HEK293 (cell line): ENCODE data around the gene HNRNPA2B1.

Experiments
- GLI2 ChIP-seq: fragments of 450-650 bp; formaldehyde crosslinking; IDR thresholded peaks from 2 replicates; pipeline ENCODE4; 2017; ENCODE audit warnings: missing biosample characterization, missing genetic modification characterization, low read depth, borderline replicate concordance
- GLI4 ChIP-seq: fragments of 450-650 bp; formaldehyde crosslinking; IDR thresholded peaks from 2 replicates; pipeline ENCODE4 v1.5.1; 2016; ENCODE audit warnings: missing biosample characterization, missing genetic modification characterization
- KLF16 ChIP-seq: fragments of 450-650 bp; formaldehyde crosslinking; IDR thresholded peaks from 2 replicates; pipeline ENCODE4 v1.5.1; 2017; ENCODE audit warnings: missing biosample characterization, missing genetic modification characterization
- KLF7 ChIP-seq: fragments of 450-650 bp; formaldehyde crosslinking; IDR thresholded peaks from 2 replicates; pipeline ENCODE4 v1.5.1; 2016; ENCODE audit warnings: missing biosample characterization, missing genetic modification characterization, borderline replicate concordance
- KLF9 ChIP-seq: fragments of 450-650 bp; formaldehyde crosslinking; IDR thresholded peaks from 2 replicates; pipeline ENCODE4 v1.5.1; 2016; ENCODE audit warnings: missing biosample characterization, missing genetic modification characterization, low read depth
- PRDM1 ChIP-seq: fragments of 450-650 bp; formaldehyde crosslinking; IDR thresholded peaks from 2 replicates; pipeline ENCODE4; 2016; ENCODE audit warnings: missing biosample characterization, missing genetic modification characterization
- REPIN1 ChIP-seq: fragments of 450-650 bp; formaldehyde crosslinking; IDR thresholded peaks from 2 replicates; pipeline ENCODE4 v1.5.1; 2017; ENCODE audit warnings: missing biosample characterization, missing genetic modification characterization, low read depth
- SP2 ChIP-seq: fragments of 450-650 bp; formaldehyde crosslinking; IDR thresholded peaks from 2 replicates; pipeline ENCODE4 v1.5.1; 2016; ENCODE audit warnings: missing biosample characterization, missing genetic modification characterization
- SP3 ChIP-seq: fragments of 450-650 bp; formaldehyde crosslinking; IDR thresholded peaks from 2 replicates; pipeline ENCODE4 v1.5.1; 2016; ENCODE audit warnings: missing biosample characterization, missing genetic modification characterization
- SP7 ChIP-seq: fragments of 450-650 bp; formaldehyde crosslinking; IDR thresholded peaks from 2 replicates; pipeline ENCODE4 v1.5.1; 2016; ENCODE audit warnings: missing biosample characterization, missing genetic modification characterization
- TCF7L2 ChIP-seq: IDR thresholded peaks from 2 replicates; pipeline ENCODE4 v1.6.1; 2011; ENCODE audit warnings: low read depth, mild to moderate bottlenecking, inconsistent platforms, low read length, moderate library complexity, borderline replicate concordance
- ZEB2 ChIP-seq: fragments of 450-650 bp; formaldehyde crosslinking; IDR thresholded peaks from 2 replicates; pipeline ENCODE4 v1.5.1; 2016; ENCODE audit warnings: missing biosample characterization, missing genetic modification characterization
- ZIC2 ChIP-seq: fragments of 450-650 bp; formaldehyde crosslinking; IDR thresholded peaks from 2 replicates; pipeline ENCODE4 v1.5.1; 2016; ENCODE audit warnings: missing biosample characterization, missing genetic modification characterization
- ZNF10 ChIP-seq: fragments of 450-650 bp; formaldehyde crosslinking; IDR thresholded peaks from 2 replicates; pipeline ENCODE4 v1.5.1; 2017; ENCODE audit warnings: missing biosample characterization, missing genetic modification characterization
- ZNF133 ChIP-seq: fragments of 450-650 bp; formaldehyde crosslinking; IDR thresholded peaks from 2 replicates; pipeline ENCODE4 v1.5.1; 2016; ENCODE audit warnings: missing biosample characterization, missing genetic modification characterization
- ZNF2 ChIP-seq: fragments of 450-650 bp; formaldehyde crosslinking; IDR thresholded peaks from 2 replicates; pipeline ENCODE4 v1.5.1; 2016; ENCODE audit warnings: missing biosample characterization, missing genetic modification characterization
- ZNF24 ChIP-seq: fragments of 450-650 bp; formaldehyde crosslinking; IDR thresholded peaks from 2 replicates; pipeline ENCODE4 v1.5.1; 2016; ENCODE audit warnings: missing biosample characterization, missing genetic modification characterization
- ZNF391 ChIP-seq: fragments of 450-650 bp; formaldehyde crosslinking; IDR thresholded peaks from 2 replicates; pipeline ENCODE4 v1.5.1; 2016; ENCODE audit warnings: low read depth, missing biosample characterization, missing genetic modification characterization, borderline replicate concordance
- ZNF423 ChIP-seq: fragments of 450-650 bp; formaldehyde crosslinking; IDR thresholded peaks from 2 replicates; pipeline ENCODE4 v1.5.1; 2016; ENCODE audit warnings: missing biosample characterization, missing genetic modification characterization
- ZNF473 ChIP-seq: fragments of 450-650 bp; formaldehyde crosslinking; IDR thresholded peaks from 2 replicates; pipeline ENCODE4 v1.5.1; 2017; ENCODE audit warnings: missing biosample characterization, missing genetic modification characterization
- ZNF544 ChIP-seq: fragments of 450-650 bp; formaldehyde crosslinking; IDR thresholded peaks from 2 replicates; pipeline ENCODE4 v1.5.0; 2017; ENCODE audit warnings: missing biosample characterization, missing genetic modification characterization
- ZNF610 ChIP-seq: fragments of 450-650 bp; formaldehyde crosslinking; IDR thresholded peaks from 2 replicates; pipeline ENCODE4 v1.5.1; 2016; ENCODE audit warnings: missing biosample characterization, missing genetic modification characterization, borderline replicate concordance
- ZNF701 ChIP-seq: fragments of 450-650 bp; formaldehyde crosslinking; IDR thresholded peaks from 2 replicates; pipeline ENCODE4 v1.5.1; 2016; ENCODE audit warnings: missing biosample characterization, missing genetic modification characterization
- ZNF791 ChIP-seq: fragments of 450-650 bp; formaldehyde crosslinking; IDR thresholded peaks from 2 replicates; pipeline ENCODE4 v1.5.1; 2016; ENCODE audit warnings: missing biosample characterization, missing genetic modification characterization
- ZSCAN16 ChIP-seq: fragments of 450-650 bp; formaldehyde crosslinking; IDR thresholded peaks from 2 replicates; pipeline ENCODE4 v1.5.1; 2016; ENCODE audit warnings: missing biosample characterization, missing genetic modification characterization
- ZSCAN23 ChIP-seq: fragments of 450-650 bp; formaldehyde crosslinking; IDR thresholded peaks from 2 replicates; pipeline ENCODE4 v1.5.1; 2016; ENCODE audit warnings: missing biosample characterization, missing genetic modification characterization
- TF ChIP-seq, protein P1 (sequence below): fragments of 450-650 bp; formaldehyde crosslinking; IDR thresholded peaks from 2 replicates; pipeline ENCODE4 v1.5.1; 2017; ENCODE audit warnings: missing biosample characterization, missing genetic modification characterization
- TF ChIP-seq, protein P2 (sequence below): fragments of 450-650 bp; formaldehyde crosslinking; IDR thresholded peaks from 2 replicates; pipeline ENCODE4 v1.5.1; 2016; ENCODE audit warnings: missing biosample characterization, missing genetic modification characterization
- TF ChIP-seq, protein P3 (sequence below): fragments of 450-650 bp; formaldehyde crosslinking; IDR thresholded peaks from 2 replicates; pipeline ENCODE4 v1.5.1; 2016; ENCODE audit warnings: missing biosample characterization, missing genetic modification characterization
- TF ChIP-seq, protein P4 (sequence below): fragments of 450-650 bp; formaldehyde crosslinking; IDR thresholded peaks from 2 replicates; pipeline ENCODE4 v1.5.1; 2016; ENCODE audit warnings: missing biosample characterization, missing genetic modification characterization
- TF ChIP-seq, protein P5 (sequence below): fragments of 450-650 bp; formaldehyde crosslinking; IDR thresholded peaks from 2 replicates; pipeline ENCODE4 v1.5.1; 2017; ENCODE audit warnings: missing biosample characterization, missing genetic modification characterization
- TF ChIP-seq, protein P6 (sequence below): fragments of 450-650 bp; formaldehyde crosslinking; IDR thresholded peaks from 2 replicates; pipeline ENCODE4 v1.5.1; 2016; ENCODE audit warnings: missing biosample characterization, missing genetic modification characterization

The HNRNPA2B1 gene

DNA sequence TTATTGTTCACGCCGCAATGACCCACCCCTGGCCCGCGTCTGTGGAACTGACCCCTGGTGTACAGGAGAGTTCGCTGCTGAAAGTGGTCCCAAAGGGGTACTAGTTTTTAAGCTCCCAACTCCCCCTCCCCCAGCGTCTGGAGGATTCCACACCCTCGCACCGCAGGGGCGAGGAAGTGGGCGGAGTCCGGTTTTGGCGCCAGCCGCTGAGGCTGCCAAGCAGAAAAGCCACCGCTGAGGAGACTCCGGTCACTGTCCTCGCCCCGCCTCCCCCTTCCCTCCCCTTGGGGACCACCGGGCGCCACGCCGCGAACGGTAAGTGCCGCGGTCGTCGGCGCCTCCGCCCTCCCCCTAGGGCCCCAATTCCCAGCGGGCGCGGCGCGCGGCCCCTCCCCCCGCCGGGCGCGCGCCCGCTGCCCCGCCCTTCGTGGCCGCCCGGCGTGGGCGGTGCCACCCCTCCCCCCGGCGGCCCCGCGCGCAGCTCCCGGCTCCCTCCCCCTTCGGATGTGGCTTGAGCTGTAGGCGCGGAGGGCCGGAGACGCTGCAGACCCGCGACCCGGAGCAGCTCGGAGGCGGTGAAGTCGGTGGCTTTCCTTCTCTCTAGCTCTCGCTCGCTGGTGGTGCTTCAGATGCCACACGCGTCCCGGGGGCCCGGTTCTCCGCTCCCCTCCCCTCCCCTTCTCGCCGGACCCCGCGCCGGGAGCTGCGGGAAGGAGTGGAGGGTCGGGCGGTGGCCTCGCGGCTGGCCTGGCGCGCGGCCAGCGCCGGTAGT is 887 bp upstream of the HNRNPA2B1 start, which contains the start of gene CBX3 (continued):
- no peak for TF ChIP-seq ZNF133 (tag by site-specific recombination)
- TF ChIP-seq KLF7 (tag by site-specific recombination): peak; percentile 92
- no peak for TF ChIP-seq ZSCAN16 (tag by site-specific recombination)
- TF ChIP-seq, protein P1, sequence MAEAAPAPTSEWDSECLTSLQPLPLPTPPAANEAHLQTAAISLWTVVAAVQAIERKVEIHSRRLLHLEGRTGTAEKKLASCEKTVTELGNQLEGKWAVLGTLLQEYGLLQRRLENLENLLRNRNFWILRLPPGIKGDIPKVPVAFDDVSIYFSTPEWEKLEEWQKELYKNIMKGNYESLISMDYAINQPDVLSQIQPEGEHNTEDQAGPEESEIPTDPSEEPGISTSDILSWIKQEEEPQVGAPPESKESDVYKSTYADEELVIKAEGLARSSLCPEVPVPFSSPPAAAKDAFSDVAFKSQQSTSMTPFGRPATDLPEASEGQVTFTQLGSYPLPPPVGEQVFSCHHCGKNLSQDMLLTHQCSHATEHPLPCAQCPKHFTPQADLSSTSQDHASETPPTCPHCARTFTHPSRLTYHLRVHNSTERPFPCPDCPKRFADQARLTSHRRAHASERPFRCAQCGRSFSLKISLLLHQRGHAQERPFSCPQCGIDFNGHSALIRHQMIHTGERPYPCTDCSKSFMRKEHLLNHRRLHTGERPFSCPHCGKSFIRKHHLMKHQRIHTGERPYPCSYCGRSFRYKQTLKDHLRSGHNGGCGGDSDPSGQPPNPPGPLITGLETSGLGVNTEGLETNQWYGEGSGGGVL: peak; percentile 48; the same call in 1 of the 2 replicates
- TF ChIP-seq SP2 (tag by site-specific recombination): peak; percentile 40; the same call in 1 of the 2 replicates
- TF ChIP-seq ZNF24 (tag by site-specific recombination): peak; percentile 17; the same call in 1 of the 2 replicates
- TF ChIP-seq SP7 (tag by site-specific recombination): peak; percentile 19; the same call in 1 of the 2 replicates
- TF ChIP-seq GLI4 (tag by site-specific recombination): no peak
- TF ChIP-seq, protein P2, sequence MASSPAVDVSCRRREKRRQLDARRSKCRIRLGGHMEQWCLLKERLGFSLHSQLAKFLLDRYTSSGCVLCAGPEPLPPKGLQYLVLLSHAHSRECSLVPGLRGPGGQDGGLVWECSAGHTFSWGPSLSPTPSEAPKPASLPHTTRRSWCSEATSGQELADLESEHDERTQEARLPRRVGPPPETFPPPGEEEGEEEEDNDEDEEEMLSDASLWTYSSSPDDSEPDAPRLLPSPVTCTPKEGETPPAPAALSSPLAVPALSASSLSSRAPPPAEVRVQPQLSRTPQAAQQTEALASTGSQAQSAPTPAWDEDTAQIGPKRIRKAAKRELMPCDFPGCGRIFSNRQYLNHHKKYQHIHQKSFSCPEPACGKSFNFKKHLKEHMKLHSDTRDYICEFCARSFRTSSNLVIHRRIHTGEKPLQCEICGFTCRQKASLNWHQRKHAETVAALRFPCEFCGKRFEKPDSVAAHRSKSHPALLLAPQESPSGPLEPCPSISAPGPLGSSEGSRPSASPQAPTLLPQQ (tag by site-specific recombination): peak; percentile 55
- TF ChIP-seq ZNF610 (tag by site-specific recombination): no peak
- peak; percentile 76 for TF ChIP-seq SP3 (tag by site-specific recombination)
- TF ChIP-seq ZIC2 (tag by site-specific recombination): peak; percentile 71
- TF ChIP-seq, protein P3, sequence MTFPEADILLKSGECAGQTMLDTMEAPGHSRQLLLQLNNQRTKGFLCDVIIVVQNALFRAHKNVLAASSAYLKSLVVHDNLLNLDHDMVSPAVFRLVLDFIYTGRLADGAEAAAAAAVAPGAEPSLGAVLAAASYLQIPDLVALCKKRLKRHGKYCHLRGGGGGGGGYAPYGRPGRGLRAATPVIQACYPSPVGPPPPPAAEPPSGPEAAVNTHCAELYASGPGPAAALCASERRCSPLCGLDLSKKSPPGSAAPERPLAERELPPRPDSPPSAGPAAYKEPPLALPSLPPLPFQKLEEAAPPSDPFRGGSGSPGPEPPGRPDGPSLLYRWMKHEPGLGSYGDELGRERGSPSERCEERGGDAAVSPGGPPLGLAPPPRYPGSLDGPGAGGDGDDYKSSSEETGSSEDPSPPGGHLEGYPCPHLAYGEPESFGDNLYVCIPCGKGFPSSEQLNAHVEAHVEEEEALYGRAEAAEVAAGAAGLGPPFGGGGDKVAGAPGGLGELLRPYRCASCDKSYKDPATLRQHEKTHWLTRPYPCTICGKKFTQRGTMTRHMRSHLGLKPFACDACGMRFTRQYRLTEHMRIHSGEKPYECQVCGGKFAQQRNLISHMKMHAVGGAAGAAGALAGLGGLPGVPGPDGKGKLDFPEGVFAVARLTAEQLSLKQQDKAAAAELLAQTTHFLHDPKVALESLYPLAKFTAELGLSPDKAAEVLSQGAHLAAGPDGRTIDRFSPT (tag by site-specific recombination): peak; percentile 92
- no peak for TF ChIP-seq ZNF473
- peak; percentile 35 for TF ChIP-seq KLF16
- TF ChIP-seq ZSCAN23 (tag by site-specific recombination): no peak
- TF ChIP-seq ZNF2 (tag by site-specific recombination): no peak
- peak; percentile 99 for TF ChIP-seq ZNF423 (tag by site-specific recombination)
- TF ChIP-seq ZNF544 (tag by site-specific recombination): no peak
- TF ChIP-seq ZNF791: no peak
- no peak for TF ChIP-seq ZNF701 (tag by site-specific recombination)
- no peak for TF ChIP-seq ZNF10 (tag by site-specific recombination)
- TF ChIP-seq, protein P4, sequence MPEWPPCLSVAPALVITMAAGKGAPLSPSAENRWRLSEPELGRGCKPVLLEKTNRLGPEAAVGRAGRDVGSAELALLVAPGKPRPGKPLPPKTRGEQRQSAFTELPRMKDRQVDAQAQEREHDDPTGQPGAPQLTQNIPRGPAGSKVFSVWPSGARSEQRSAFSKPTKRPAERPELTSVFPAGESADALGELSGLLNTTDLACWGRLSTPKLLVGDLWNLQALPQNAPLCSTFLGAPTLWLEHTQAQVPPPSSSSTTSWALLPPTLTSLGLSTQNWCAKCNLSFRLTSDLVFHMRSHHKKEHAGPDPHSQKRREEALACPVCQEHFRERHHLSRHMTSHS: no peak
- TF ChIP-seq, protein P5, sequence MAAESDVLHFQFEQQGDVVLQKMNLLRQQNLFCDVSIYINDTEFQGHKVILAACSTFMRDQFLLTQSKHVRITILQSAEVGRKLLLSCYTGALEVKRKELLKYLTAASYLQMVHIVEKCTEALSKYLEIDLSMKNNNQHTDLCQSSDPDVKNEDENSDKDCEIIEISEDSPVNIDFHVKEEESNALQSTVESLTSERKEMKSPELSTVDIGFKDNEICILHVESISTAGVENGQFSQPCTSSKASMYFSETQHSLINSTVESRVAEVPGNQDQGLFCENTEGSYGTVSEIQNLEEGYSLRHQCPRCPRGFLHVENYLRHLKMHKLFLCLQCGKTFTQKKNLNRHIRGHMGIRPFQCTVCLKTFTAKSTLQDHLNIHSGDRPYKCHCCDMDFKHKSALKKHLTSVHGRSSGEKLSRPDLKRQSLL (tag by site-specific recombination): 0 out of 2 replicates have a peak, but pooled peaks have one; percentile 12
- TF ChIP-seq, protein P6, sequence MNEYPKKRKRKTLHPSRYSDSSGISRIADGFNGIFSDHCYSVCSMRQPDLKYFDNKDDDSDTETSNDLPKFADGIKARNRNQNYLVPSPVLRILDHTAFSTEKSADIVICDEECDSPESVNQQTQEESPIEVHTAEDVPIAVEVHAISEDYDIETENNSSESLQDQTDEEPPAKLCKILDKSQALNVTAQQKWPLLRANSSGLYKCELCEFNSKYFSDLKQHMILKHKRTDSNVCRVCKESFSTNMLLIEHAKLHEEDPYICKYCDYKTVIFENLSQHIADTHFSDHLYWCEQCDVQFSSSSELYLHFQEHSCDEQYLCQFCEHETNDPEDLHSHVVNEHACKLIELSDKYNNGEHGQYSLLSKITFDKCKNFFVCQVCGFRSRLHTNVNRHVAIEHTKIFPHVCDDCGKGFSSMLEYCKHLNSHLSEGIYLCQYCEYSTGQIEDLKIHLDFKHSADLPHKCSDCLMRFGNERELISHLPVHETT (tag by site-specific recombination): peak; percentile 33; the same call in 1 of the 2 replicates
- TF ChIP-seq ZNF391 (tag by site-specific recombination): no peak; the same call in 1 of the 2 replicates
- TF ChIP-seq KLF9 (tag by site-specific recombination): peak; percentile 70; the same call in 1 of the 2 replicates
- peak; percentile 90; the same call in 1 of the 2 replicates for TF ChIP-seq ZEB2 (tag by site-specific recombination)
- no peak for TF ChIP-seq PRDM1 (tag by site-specific recombination)
- no peak for TF ChIP-seq REPIN1 (tag by site-specific recombination)
- no peak for TF ChIP-seq TCF7L2
- no peak for TF ChIP-seq GLI2 (tag by site-specific recombination)
